ENCODE data around the gene LYRM4.
"Not testable (repeated sequence)": the region's sequence is repeated elsewhere in the genome, so short reads cannot be mapped to it uniquely, and the experiment has no call there.

Gene LYRM4

DNA sequence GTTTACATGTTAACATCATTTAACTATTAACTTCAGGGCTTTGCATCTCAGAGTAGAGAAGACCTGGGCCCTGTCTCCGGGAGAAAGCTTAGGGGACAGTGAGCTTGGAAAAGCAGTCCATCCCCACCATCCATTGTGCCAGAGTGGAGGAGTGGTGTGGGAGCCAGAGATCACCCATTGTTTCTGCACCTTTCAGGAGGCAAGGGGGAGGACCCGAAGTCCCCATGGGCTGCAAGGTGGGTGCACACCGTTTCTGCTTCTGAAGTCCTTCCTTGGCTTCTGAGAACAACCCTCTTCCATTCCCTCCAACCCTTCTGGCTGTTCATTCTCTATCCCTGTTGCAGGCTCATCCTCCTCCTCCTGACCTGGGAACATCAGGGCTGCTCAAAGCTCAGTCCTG, 179.6 kb downstream of the LYRM4 start:
- no peak for DNase-seq (ENCODE audit: low spot score)

- no peak for DNase-seq (ENCODE audit: low spot score)
These were observed 180.2 kb downstream of the LYRM4 start for GRCh38 chr6:5080574-5080973.

DNA sequence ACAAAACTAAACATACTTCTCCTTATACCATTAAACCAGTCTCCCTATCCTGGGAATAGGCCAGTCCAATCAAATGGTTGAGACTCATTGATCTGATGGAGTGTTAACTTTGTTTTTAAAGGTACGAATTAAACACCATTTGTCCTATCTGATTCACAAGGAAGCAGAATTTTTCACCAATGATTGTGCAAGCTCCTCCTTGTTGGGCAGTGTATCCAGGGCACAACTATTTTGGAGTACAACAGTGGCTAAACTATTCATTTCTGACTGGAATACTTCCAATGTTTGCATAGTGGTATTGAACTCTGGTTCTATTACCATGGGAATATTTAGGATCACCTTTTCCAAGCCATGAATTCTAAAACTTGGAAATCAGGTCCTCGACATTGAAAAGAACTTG, 181.1 kb downstream of the LYRM4 start:
- no peak for DNase-seq (ENCODE audit: low spot score)

DNA sequence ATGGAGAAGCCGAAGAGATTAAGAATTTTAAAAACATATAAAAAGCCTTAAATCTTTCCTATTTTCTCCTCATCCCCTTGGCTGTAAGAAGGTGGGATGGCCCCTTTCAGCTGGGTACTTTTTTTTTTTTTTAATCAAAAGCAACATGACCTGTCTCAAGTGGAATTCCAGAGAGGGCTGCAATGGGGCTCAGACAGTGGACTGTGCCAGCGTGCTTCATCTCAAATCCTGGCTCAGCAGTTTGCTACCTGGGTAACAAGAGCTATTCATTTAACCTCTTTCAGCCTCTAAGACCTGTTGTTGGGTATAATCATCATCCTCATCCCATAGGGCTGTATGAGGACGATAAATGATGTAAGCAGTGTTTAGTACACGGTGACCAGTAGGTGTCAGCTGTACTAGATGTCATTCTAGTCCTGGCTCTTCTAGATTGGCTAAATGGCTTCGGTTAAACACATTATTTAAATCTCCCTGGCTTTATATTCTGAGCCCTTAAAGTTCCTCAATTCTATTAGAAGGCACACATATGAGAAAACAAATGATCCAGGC, 182.6 kb downstream of the LYRM4 start:
- DNase-seq (ENCODE audit: low spot score): no peak

DNA sequence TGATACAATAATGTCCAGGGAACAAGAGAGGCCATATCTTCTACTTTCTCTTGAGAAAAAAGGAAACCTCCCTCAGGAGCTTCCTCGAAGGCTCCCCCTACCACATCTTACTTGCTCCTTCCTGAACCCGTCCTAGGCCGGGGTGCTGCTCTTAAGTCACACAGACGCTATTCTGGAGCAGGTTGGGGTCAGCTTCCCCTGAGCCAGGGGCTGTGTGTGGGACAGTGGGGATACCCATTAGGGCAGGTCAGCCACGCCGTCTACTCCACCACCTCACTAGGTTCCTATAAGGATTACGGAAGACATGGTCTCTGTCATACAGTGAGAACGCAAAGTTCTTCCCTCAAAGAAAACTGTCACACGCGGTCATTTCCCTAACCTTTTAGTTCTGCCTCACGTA, 183.8 kb downstream of the LYRM4 start:
- no peak for DNase-seq (ENCODE audit: low spot score)

DNA sequence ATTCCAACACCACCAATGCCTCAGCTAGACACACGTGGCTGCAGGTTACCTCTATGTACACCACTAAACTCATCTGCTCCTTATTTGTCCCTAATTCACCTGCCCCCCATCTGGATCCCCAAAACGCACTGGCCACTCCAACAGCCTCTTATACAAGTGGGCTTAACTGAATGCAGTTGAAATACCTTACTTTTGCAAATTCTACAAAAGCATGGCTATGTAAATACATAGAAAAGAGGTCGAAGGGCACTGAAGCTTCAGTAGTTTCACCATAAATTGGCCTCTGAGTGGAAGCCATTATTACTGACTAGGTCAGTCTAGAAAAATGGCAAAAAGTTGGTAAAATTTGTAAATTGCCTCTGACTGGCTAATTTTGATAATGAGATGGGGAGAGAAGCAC, 186.8 kb downstream of the LYRM4 start:
- DNase-seq (ENCODE audit: low spot score): no peak

- no peak for DNase-seq (ENCODE audit: low spot score)
These were observed 188.3 kb downstream of the LYRM4 start for GRCh38 chr6:5072440-5072839.

DNA sequence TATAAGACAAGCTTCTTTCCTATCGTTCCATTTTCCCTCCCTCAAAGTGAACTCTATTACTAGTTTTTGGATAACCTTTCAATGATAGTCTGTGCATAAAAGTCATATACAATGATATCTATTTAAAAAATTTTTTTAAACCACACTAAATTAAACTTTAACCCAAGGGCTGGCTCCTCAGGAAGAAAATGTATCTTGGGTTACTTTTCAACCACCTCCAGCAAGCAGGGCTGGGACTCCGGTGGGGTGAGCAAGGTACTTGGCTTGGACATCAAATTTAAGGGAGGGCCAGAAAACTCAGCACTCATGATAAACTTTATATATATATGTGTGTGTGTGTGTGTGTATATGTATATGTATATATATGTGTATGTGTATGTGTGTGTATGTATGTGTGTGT, 189.5 kb downstream of the LYRM4 start:
- no peak for DNase-seq (ENCODE audit: low spot score)

DNA sequence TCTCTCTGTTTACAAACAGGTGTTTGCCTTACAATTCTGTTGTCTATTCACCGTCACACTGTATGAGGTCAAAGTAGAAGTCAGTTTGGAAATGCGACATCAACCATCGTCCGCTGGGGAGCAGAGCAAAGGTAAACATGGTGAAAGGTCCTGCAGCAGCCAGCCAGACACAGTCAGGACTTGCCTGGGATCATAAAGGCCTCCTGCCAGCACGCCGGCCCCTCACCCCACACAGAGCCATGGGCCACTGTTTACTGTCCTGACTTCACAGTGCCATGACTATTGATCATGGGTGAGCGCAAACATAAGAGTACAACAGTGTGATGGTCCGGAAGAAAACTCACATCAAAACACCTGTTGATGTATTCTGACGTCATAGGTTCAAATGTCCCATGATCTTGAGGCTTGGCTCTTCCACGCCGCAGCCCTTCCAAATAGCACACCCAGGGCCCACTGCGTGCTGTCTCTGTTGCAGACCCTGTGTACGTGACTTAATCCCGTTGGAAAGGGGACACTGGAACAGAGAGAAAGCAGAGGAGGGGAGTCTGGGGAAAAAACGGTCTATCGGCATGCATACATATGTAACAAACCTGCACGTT, 192.5 kb downstream of the LYRM4 start:
- DNase-seq (ENCODE audit: low spot score): no peak

DNA sequence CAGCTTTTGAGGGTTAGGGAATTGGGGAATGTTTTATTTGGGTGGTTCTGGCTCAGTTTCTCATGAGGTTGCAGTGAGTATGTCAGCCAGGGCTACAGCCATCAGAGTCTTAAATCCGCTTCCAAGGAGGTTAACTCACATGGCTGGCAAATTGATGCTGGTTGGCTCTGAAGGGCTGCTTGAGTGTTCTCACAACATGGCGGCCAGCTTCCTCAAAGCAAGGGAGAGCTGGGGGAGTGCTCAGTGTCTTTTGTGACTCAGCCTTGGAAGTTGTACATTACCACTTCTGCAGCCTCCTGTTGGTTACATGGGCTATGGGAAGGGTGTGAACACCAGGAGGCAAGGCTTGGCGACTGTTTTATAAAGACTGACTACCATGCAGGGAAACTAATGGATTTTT, 193.4 kb downstream of the LYRM4 start:
- DNase-seq (ENCODE audit: low spot score): no peak

DNA sequence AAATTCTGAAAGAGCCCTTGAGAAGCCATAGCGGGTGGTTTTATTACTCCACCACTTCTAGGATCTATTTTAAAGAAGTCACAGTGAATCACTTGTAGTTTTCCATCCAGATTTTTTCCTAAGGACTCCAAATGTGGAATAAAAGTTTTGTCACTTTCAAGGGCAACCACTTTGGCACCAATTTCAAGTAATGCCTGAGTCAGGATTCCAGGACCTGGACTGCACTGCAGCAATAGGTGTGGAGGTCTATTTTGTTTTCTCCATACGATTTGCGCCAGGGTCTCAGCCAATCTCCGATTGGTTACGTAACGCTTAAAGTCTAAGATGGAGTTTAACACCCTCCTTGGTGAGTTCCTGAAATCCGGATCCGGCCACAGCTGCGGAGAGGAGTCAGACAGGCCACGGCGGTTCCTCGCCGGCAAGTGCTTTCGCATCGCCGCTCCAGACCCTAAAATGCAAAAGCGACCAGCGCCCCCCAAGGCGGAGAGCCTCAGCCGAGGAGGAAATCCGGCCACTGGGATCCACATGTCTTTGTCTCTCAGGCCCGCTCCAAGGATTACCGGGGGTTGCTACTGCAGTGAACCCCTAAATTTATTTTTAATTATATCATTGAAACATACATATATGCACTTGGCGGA, 194.2 kb downstream of the LYRM4 start:
- no peak for DNase-seq (ENCODE audit: low spot score)

DNA sequence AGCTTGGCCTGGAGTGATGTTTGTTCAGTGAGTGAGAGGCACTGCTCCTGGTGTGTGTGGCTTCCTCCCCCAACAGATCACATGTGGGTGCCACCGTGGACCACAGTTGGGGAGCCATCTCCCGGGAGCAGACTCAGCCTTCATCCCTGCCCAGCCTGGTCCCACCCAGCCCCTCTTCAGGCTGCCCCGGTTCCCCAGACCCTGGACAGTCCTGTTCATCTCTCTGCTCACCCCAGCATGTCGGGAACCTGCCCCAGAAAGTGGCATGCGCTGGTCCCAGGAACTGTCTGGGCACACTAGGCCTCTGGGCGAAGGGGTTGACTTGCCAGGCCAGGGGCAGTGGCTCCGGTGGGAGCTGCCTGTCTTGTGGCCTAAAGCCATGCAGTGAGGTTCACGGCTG, 197.1 kb downstream of the LYRM4 start:
- no peak for DNase-seq (ENCODE audit: low spot score)

- no peak for DNase-seq (ENCODE audit: low spot score)
These were observed 199.6 kb downstream of the LYRM4 start for GRCh38 chr6:5061152-5061551.

- not testable (repeated sequence) for DNase-seq (ENCODE audit: low spot score)
These were observed 200.3 kb downstream of the LYRM4 start for GRCh38 chr6:5060439-5060838.

- DNase-seq (ENCODE audit: low spot score): no peak
These were observed 201.5 kb downstream of the LYRM4 start for GRCh38 chr6:5059036-5059896.
